GM12872 (cell line): ENCODE results near the gene GGN.

Source experiments
- TF ChIP-seq, protein P1 (sequence below): IDR thresholded peaks from 3 replicates; pipeline ENCODE4 v1.5.1; 2011; ENCODE audit warnings: low read depth, mild to moderate bottlenecking, low read length, moderate library complexity; ENCODE audit not compliant: insufficient read depth

The GGN gene

DNA sequence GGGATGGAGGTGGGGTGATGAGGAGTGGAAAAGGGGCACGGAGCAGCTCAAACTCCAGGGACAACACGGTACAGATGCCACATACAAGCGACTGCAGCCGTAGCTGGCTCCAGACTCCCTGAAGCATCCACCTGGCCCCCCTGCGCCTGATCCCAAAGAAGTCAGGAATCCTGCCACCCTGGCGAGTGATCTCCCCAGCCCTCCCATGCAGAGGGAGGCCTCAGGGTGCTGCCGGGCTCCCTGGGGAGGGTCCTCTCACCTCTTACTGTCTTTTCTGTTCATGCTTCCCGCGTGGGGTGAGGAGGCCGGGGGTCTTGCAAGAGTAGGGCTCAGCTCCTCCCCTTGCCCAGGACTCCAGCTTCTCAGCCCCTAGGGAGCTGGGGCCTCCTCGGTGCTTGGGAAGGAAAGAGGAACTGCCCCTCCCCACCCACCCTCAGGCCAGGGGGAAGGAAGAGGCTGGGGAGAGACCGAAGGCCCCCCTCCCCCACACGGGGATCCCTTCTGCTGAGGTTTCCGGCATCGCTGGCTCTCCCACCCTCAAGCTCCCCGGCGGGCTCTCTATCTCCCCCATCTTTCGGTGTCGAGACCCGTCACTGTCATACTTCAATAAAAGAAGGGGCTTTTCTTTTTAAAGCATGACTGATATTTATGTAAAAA lies 38.1 kb upstream of the GGN start, which contains the start of gene RASGRP4:
RASGRP4 (minus strand) TSS at position 410 of the 657 bp plus-strand sequence; CDS start at position 282, 128 bp downstream.
- TF ChIP-seq, protein P1, sequence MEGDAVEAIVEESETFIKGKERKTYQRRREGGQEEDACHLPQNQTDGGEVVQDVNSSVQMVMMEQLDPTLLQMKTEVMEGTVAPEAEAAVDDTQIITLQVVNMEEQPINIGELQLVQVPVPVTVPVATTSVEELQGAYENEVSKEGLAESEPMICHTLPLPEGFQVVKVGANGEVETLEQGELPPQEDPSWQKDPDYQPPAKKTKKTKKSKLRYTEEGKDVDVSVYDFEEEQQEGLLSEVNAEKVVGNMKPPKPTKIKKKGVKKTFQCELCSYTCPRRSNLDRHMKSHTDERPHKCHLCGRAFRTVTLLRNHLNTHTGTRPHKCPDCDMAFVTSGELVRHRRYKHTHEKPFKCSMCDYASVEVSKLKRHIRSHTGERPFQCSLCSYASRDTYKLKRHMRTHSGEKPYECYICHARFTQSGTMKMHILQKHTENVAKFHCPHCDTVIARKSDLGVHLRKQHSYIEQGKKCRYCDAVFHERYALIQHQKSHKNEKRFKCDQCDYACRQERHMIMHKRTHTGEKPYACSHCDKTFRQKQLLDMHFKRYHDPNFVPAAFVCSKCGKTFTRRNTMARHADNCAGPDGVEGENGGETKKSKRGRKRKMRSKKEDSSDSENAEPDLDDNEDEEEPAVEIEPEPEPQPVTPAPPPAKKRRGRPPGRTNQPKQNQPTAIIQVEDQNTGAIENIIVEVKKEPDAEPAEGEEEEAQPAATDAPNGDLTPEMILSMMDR, result no peak

DNA sequence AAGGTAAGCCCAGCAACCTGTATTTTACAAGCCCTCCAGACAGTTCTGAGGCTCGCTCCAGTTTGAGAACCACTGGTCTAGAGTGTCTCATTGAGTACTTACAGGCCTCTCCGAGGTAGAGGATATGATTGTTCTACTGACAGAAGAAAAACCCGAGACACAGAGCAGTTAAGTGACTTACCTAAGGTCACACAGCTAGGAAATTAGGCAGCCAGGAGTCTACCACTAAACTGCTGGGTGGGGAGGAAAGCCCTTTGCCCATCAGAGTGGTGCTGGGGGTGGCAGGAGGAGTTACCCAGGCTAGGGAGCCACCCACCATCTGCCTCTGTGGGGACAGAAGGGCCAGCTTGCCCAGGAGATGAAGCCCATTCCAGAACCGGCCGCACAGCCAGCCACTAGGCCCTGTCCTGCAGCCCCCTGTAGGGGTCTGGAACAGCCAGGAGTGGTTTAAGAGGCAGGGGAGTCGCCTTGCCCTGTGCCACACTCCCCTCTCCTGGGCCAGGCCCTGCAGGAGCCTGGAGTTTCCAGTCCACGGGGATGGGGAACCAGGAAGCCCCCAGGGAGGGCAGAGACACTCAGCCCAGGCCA lies 37.5 kb upstream of the GGN start:
- TF ChIP-seq, protein P1, result no peak

DNA sequence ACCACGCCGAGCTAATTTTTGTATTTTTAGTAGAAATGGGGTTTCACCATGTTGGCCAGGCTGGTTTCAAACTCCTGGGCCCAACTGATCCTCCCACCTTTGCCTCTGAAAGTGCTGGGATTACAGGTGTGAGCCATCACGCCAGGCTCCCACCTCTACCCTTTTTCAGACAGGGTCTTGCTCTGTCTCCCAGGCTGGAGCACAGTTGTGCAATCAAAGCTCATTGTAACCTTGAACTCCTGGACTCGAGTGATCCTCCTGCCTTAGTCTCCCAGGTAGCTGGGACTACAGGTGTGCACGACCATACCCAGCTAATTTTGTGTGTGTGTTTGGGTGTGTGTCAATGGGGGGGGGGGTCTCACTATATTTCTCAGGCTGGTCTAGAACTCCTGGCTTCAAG lies 36.4 kb upstream of the GGN start:
- TF ChIP-seq, protein P1, result no peak

DNA sequence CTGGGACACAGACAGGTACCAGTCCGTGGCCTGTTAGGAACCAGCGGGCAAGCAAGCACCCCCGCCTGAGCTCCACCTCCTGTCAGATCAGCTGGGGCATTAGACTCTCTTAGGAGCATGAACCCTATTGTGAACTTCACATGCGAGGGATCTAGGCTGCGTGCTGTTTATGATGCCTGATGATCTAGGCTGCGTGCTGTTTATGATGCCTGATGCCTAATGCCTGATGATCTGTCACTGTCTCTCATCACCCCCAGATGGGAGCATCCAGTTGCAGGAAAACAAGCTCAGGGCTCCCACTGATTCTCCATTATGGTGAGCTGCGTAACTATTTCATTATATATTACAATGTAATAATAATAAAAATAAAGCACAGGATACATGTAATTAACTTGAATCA lies 34.6 kb upstream of the GGN start:
- TF ChIP-seq, protein P1, result no peak

DNA sequence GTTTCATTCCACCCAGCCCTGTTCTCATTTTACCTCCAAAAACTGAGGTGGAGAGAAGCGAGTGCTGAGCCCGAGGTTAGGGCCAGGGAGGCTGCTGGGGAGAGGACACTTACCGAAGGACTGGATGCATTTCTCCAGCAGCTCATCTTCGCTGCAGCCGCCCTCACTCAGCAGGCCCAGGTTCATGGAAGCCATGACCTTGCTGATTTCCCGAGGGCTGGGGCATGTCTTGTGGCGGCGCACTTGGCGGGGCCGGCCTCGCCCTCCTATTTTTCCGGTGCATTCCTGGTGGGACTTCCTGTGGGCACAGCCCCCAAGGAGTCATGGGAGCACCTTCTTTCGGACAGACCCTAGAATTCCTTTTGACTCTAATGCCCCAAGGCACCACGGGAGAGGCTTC lies 34.0 kb upstream of the GGN start:
- TF ChIP-seq, protein P1, result no peak

DNA sequence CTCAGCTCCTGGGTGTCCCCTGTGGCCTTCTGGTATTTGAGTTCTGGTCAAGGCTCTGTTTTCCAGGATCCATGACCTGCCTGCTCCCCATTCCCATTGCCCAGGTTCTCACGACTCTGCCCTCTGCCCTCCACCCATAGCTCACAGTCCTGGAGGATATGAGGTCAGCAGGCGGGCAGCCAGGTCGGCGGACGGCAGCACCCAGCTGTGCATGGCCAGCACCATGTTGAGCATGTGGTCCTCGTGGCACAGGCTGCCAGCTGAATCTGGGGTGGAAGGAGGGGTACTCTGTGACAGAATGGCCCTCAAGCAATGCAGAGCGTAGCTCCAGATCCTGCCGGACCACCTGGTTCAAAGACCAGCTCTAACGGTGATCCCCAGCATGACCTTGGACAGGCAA lies 33.1 kb upstream of the GGN start:
- TF ChIP-seq, protein P1, result no peak

DNA sequence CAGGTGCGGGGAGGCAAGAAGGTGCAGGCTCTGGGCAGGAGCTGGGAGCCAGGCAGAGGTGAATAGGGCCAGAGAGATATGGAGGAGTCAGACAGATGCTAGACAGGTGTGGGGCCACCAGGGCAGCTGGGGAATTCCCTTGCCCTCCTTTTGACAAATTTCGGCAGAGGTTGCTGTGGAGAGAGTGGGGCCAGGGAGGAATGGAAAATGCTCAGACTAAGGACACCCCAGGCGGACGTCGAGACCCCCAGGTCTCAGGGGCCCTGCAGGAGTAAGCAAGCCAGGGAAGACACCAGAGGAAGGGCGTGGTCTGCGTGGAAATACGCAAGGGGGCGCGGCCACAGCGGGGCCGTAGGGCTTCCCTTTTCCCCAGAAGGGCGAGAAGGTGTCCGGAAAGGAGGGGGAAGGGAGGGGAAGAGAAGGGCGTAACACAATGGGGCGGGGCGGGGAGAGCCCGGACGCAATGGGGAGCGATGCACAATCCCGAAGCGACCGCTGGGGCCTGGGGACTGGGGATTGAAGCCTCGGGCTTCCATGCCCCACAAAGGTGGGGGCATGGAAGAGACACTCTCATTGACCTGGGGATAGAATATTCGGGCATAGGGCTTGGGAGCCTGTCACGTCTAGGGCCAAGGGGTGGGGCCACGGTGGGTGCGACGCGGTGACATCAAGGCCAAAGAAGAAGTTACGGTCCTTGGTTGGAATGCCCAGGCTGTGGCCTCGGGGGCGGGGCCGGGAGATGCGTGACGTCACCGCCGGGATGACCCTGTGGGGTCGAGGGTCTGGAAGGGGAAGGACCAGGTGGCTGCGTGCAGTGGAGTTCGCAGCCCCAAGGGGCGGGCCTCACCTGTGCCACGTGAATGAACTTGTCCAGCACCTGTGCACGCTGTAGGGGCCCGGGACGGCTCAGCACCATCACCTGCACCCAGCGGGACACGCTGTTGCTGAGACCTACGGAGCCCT lies 30.0 kb upstream of the GGN start:
- TF ChIP-seq, protein P1, result 0 out of 3 replicates have a peak, but pooled peaks have one; percentile 16
